Measurements from ENCODE around the gene GJA3. TPM values are rescaled to one million over a fixed set of nuclear protein-coding genes. Genes with fewer than 3 reads are reported as not detected.

The GJA3 gene
- total and polyA plus RNA-seq, 2 of the 4 experiments (the other 2 are of a cell fraction), result 1.5 to 2.7 TPM

GRCh38 chr13:20159646-20160305 is 1.1 kb downstream of the GJA3 start:
- peak; percentile 64 for DNase-seq
- Histone ChIP-seq H3K9me1 (ENCODE audit: insufficient read depth, low read length) (no peaks in the 10 kb centered on the region), H3K4me3 (ENCODE audit: insufficient read depth, low read depth, low read length) (peak overlapping the region; percentile 68), H3K9me3 (ENCODE audit: control insufficient read depth, insufficient read depth, low read length) (no peaks in the 10 kb centered on the region), H4K20me1 (ENCODE audit: insufficient read depth, low read length) (no peaks in the 10 kb centered on the region), H3K79me1 (ENCODE audit: low read depth in 1 of 2, low read length in 2 of 2) (peaks cover 0 to 7% of the 10 kb centered on the region in 2 experiments; a peak in 2 of 4 replicates), H3K27me3 (ENCODE audit: control insufficient read depth, insufficient read depth, low read length) (no peaks in the 10 kb centered on the region), H3K4me1 (ENCODE audit: control insufficient read depth, insufficient read depth, low read length) (no peaks in the 10 kb centered on the region; the same call in 1 of the 2 replicates), H2AK9ac (replicated peaks; ENCODE audit: low read depth, low read length, poor library complexity) (no peak overlapping the region), H3K14ac (replicated peaks; ENCODE audit: low read depth, low read length) (no peak overlapping the region), H3K4ac (ENCODE audit: low read depth, low read length) (no peak overlapping the region), H2AFZ (replicated peaks; ENCODE audit: low read length, poor library complexity) (no peak overlapping the region), H2BK120ac (ENCODE audit: low read depth, low read length) (no peak overlapping the region), H3K9ac (ENCODE audit: low read depth, low read length) (peak overlapping the region; percentile 79; the same call in 1 of the 2 replicates), H4K91ac (ENCODE audit: insufficient read depth, low read depth, low read length) (no peak overlapping the region), H2BK5ac (ENCODE audit: low read depth, low read length, poor library complexity, severe bottlenecking) (no peak overlapping the region), H2BK15ac (ENCODE audit: low read depth, low read length) (no peak overlapping the region), H3K27ac (ENCODE audit: insufficient read depth, low read length) (no peak overlapping the region), H2AK5ac (ENCODE audit: low read depth, low read length) (no peak overlapping the region), H4K8ac (ENCODE audit: low read depth in 2 of 2, low read length in 2 of 2) (no peak overlapping the region), H3K36me3 (ENCODE audit: control insufficient read depth, insufficient read depth, low read length) (no peaks in the 10 kb centered on the region), H2BK20ac (ENCODE audit: low read depth, low read length) (no peak overlapping the region), H3K18ac (ENCODE audit: low read depth, low read length) (no peak overlapping the region), H3K4me2 (ENCODE audit: low read depth, low read length) (peak overlapping the region; percentile 89), H4K5ac (ENCODE audit: low read depth, low read length) (no peak overlapping the region), H3K23ac (ENCODE audit: low read depth, low read length) (0 out of 2 replicates have a peak overlapping the region, but pooled peaks have one; percentile 48), H3K56ac (ENCODE audit: extremely low read depth, insufficient read depth, low read length) (no peak overlapping the region)
- no CpG with 5 or more reads among the region's 18 CpGs for WGBS, 2 experiments (ENCODE audit: extremely low coverage in 2 of 2, insufficient read length in 1 of 2)
- ChIA-PET CTCF (interaction anchor here (0.5 to 1.2 kb wide), 3 partner anchors 232 to 360 kb away, joined by 3 read pairs; no protein-coding TSS in a partner anchor), POLR2A (ENCODE audit: unreplicated experiment) (interaction anchor here (0.6 kb wide), 1 partner anchor 568 kb away, joined by 4 read pairs; no protein-coding TSS in a partner anchor)
- no TSS peak for BruUV-seq (replicated peaks)
- ATAC-seq (ENCODE audit: low read depth), result peak; percentile 28
- dilution Hi-C loops (cut with HindIII; ENCODE audit: low sequenced_read_pairs, unreplicated experiment), result no loop called here
- TF ChIP-seq MAZ (IDR thresholded peaks at IDR 0.05; ENCODE audit: borderline replicate concordance, low read depth, low read length), result no peak
- TF ChIP-seq ELK1 (IDR thresholded peaks at IDR 0.05; ENCODE audit: borderline replicate concordance, low read depth, low read length), result no peak
- TF ChIP-seq CEBPB (IDR thresholded peaks at IDR 0.05; ENCODE audit: low read depth, low read length), result no peak
- peak; percentile 40 for TF ChIP-seq MAFK (IDR thresholded peaks at IDR 0.05; ENCODE audit: low read depth, low read length)
- no peak for TF ChIP-seq CTCF (conservative IDR thresholded peaks at IDR 0.05; ENCODE audit: low read depth, low read length)
- TF ChIP-seq RAD21 (IDR thresholded peaks at IDR 0.05; ENCODE audit: low read length), result no peak
- TF ChIP-seq RCOR1 (IDR thresholded peaks at IDR 0.05; ENCODE audit: insufficient replicate concordance, low read length), result no peak
- no peak for TF ChIP-seq RFX5 (IDR thresholded peaks at IDR 0.05; ENCODE audit: low read depth, low read length)
- in situ Hi-C loops (cut with MboI; ENCODE audit: low sequenced_read_pairs), result loop anchor here (10.0 to 25.0 kb wide), 2 partner anchors 165 to 522 kb away; partner anchors contain the start of gene MPHOSPH8
- intact Hi-C loops (cut with micrococcal nuclease), result loop anchor here (1.0 to 5.0 kb wide), 2 partner anchors 20 to 102 kb away; no protein-coding TSS in a partner anchor
